GM21529 (cell line): Measurements from ENCODE around the gene PMS2.
A peak's percentile ranks its signal among the peaks of the same experiment; 100 is the strongest.
"Not testable (repeated sequence)": the region's sequence is repeated elsewhere in the genome, so short reads cannot be mapped to it uniquely, and the experiment has no call there.

Experiments used
- ATAC-seq: cut with Tn5 transposase; IDR thresholded peaks from one replicate; pipeline ENCODE4 v1.9.1; 2021; ENCODE audit not compliant: unreplicated experiment

PMS2 gene

GRCh38 chr7:6020371-6021286, 11.8 kb upstream of the PMS2 start:
- no peak for ATAC-seq

GRCh38 chr7:6016653-6016966, 7.8 kb upstream of the PMS2 start:
- no peak for ATAC-seq

GRCh38 chr7:6015917-6016652, 7.2 kb upstream of the PMS2 start:
- peak; percentile 13 for ATAC-seq

- ATAC-seq, result no peak
Observed at GRCh38 chr7:6012355-6013104, 3.7 kb upstream of the PMS2 start.

- ATAC-seq, result no peak
Observed at GRCh38 chr7:6011541-6011940, 2.7 kb upstream of the PMS2 start.

GRCh38 chr7:6010370-6010769, 1.5 kb upstream of the PMS2 start:
- not testable (repeated sequence) for ATAC-seq

- ATAC-seq, result not testable (repeated sequence)
Observed at GRCh38 chr7:6007835-6008590, 836 bp downstream of the PMS2 start.

- ATAC-seq, result no peak
Observed at GRCh38 chr7:6007386-6007785, 1.5 kb downstream of the PMS2 start.

GRCh38 chr7:5997210-5997808, 11.5 kb downstream of the PMS2 start:
- no peak for ATAC-seq

- ATAC-seq, result not testable (repeated sequence)
Observed at GRCh38 chr7:5987061-5987460, 21.8 kb downstream of the PMS2 start.

- not testable (repeated sequence) for ATAC-seq
Observed at GRCh38 chr7:5979680-5980314, 29.1 kb downstream of the PMS2 start.

GRCh38 chr7:5973580-5973979, 35.3 kb downstream of the PMS2 start:
- not testable (repeated sequence) for ATAC-seq

- not testable (repeated sequence) for ATAC-seq
Observed at GRCh38 chr7:5970347-5970911, 38.4 kb downstream of the PMS2 start, which contains the start of gene RSPH10B. Gene RSPH10B, minus strand, starts transcription at chr7:5970689. Its CDS starts 3,573 bp downstream, at chr7:5967116.

- not testable (repeated sequence) for ATAC-seq
Observed at GRCh38 chr7:5963810-5964209, 45.0 kb downstream of the PMS2 start.

- ATAC-seq, result not testable (repeated sequence)
Observed at GRCh38 chr7:5963205-5963604, 45.6 kb downstream of the PMS2 start.

- ATAC-seq, result not testable (repeated sequence)
Observed at GRCh38 chr7:5934945-5935450, 73.9 kb downstream of the PMS2 start.

- ATAC-seq, result not testable (repeated sequence)
Observed at GRCh38 chr7:5931905-5932644, 76.8 kb downstream of the PMS2 start.

- not testable (repeated sequence) for ATAC-seq
Observed at GRCh38 chr7:5931250-5931649, 77.6 kb downstream of the PMS2 start.
